Activated T-helper 1 cell treated with anti-CD3 and anti-CD28 coated beads, Interleukin-2, amount 50 U/mL, for 16 hours (primary cell): Measurements from ENCODE around the gene FKBP8.
"Not testable (repeated sequence)": the region's sequence is repeated elsewhere in the genome, so short reads cannot be mapped to it uniquely, and the experiment has no call there.

Experiments used
- DNase-seq, 2 donors: peaks; one replicate each; pipeline ENCODE4 v3.0.0-alpha.2; 2020; ENCODE audit warnings: low read depth in 1 of 2, low spot score in 1 of 2

FKBP8 gene

DNA sequence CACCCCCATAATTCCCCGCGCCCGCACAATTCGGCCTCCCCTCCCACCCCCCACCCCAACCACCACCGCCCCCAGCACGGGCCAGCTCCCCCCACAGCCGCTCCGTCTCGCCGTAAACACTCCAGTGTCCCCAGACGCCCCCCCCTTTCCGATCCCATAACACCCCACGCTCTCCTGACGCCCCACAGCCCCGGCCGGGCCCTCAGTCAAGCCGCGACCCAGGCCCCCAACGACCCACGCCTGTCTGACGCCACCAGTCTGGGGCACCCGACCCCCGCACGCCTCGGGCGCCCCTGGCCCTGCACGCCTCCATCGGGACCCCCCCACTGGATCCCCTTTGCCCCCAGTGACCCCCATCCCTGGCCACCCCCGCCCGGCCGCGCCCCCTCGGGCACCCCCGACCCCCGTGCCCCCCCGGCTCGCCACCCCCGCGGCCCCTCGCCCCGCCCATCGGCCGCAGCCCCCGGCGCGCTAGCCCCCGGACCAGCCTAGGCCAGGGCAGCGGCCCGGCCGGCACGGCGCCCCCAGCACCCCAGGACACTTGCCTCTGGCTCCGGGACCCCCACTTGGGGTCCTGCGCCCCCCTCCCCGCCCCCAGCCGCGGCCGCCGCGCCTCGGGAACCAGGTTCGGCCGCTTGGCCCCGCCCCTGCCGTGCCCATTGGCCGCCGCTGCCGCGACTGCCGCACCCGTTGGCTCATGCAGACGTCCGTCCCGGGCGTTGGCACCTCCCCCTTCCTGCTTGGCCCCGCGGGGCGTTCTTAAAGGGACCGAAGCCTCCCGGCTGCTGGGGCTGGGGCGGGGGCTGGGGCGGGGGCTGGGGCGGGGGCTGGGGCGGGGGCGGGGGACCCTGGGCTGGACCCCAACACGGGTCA, at the start of gene FKBP8:
Gene FKBP8 (minus strand): TSS at position 633 of the 873 bp plus-strand sequence. CDS start 1,603 bp downstream, outside the sequence.
- peak; percentile 90 to 91 for DNase-seq

- DNase-seq: not testable (repeated sequence)
These were observed 49.4 kb upstream of the FKBP8 start for GRCh38 chr19:18592732-18593131.

DNA sequence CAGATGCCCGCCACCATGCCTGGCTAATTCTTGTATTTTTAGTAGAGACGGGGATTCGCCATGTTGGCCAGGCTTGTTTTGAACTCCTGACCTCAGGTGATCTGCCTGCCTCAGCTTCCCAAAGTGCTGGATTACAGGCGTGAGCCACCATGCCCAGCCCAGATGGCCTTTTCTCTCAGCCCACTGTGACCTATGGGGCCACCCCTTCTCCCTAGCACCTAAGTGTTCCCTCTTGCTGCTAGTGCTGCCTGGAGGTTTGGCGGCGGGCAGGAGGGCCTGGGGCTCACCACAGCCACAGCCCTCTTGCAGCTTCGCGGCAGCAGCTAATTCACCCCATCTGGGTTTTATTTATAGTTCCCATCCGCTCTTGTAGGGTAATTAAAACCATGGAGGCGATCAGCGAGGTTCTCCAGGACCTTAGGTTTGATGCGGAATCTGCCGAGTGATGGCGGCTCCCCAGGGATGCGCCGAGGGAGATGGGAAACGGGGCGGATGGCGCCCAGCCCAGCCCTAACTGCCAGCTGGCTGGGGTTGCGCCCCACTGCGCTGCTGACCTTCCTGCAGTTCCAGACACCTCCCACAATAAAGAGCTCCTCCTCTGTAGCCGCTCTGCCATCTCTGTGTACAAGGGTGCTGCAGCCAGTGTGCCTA, 48.5 kb upstream of the FKBP8 start:
- no peak for DNase-seq

- DNase-seq: no peak
These were observed 47.2 kb upstream of the FKBP8 start for GRCh38 chr19:18590273-18591272.

DNA sequence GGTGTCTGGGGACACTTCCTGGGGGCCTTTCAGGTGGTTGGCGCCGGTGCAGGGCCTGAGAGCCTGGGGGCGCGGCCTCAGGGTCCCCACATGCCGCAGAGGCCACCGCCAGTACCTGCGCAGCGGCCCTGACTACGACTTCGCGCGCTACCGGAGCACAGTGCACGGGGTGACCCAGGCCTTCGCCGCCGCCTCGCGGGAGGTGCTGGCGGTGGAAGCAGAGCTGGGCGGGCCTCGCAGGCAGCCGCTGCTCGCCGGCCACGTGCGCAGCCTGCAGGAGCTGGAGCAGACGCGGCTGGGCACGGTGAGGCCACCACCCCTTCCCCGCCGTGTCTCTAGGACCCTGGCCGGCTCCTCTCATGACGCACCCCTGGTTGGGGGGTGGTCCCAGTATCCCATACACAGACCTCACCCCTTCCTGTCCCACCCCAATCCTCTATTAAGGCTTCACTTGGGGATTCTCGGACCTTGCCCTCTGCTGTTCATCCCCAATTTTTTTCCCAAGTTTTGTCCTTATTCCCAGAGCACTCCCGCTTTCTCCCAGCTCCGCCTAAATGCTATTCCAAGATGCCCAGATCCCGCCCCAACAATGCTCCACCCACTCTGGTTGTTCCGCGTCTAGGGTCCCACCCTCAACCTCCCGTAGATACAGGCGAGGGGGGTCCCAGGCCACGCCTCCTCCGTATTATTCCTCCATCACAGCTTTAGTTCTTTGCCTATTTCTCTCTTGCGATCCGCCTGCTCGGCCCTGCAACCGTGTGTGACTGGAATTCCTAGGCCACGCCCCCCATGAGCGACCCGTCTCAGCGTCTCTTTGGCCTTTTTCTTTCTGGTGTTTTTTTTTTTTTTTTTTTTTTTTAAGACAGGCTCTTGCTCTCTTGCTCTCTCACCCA, 46.3 kb upstream of the FKBP8 start:
- DNase-seq: peak; percentile 43 to 60

DNA sequence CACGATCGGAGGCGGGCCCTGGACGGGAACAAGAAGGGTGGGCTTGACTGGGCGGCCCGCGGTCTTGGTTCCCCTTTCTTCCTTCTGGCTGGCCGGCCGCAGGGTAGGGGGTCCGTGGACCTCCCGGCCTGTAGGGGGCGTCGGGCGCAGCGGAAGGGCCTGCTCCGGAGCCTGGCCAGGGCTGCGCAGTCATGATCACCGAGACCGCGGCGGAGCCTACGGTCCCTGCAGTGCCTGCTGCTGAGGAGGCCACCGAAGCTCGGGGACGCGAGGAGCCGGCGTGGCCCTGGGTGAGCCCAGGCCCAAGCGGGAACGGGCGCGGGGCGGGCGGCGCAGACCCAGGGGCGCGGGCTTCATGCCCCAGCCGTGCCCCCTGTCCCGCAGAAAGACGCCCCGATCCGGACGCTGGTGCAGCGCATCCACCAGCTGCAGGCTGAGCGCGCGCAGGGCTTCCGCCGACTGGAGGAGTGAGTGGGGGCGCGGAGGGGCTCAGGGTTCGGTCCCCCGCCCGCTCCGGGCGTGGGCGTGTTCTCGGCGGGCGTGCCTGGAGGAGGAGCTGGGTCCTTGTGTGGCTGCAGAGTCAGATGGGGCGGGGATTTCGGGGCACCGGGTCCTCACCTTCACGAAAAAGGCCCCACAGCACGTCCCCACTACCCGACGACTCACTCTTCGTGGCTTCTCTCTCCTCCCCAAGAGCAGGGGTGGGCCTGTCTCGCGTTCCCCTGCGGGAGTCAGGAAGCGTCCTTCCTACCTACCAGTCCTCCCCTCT, 45.4 kb upstream of the FKBP8 start, which contains the start of gene REX1BD:
Gene REX1BD (plus strand): TSS at position 188 of the 769 bp plus-strand sequence. CDS start 4 bp downstream, at position 192.
- DNase-seq: peak; percentile 74 to 79

DNA sequence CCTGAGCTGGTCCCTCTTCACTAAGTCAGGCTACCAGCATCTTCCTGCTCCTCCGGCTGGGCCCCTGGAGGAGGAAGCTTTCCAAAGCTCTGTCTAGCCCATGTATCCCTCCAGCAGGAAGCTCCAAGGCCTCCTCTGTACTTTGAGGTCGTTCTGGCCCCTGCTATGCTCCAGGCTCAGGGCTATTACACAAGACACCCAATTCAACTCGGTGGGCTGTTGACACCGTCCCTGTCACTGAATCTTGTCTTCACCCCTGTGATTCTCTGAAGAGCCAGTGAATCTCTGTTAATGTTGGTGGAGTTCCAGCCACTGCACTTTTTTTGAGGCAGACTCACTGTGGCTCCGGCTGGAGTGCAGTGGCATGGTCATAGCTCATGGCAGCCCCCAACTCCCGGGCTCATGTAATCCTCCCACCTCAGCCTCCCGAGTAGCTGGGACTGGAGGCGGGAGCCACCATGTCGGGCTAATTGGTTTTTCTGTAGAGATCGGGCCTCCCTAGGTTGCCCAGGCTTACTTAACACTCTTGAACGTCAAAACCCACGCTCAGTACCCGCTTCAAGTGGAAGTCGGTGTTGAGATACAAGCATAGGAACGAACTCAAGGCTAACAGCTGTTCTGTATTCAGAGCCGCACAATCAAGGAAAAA, 44.7 kb upstream of the FKBP8 start:
- DNase-seq: no peak

- DNase-seq: no peak
These were observed 44.2 kb upstream of the FKBP8 start for GRCh38 chr19:18587561-18587960.

DNA sequence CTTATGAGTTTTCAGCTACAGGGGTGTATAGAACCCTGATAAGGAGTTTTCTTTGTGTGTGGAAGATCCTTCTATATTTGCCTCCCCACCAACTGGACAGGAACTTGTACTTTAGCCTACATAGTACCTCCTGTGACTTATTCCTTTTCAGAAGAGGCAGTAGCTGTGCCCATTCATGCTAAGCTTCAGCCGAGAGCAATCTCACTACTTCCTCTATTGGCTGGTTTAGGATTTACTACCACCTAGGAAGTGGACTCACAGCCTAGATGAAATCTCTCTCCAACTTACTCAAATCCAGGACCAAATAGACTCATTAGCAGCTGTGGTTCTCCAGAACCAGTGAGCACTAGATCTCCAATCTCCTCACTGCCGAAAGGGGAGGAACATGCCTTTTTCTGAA, 42.9 kb upstream of the FKBP8 start:
- DNase-seq: no peak

DNA sequence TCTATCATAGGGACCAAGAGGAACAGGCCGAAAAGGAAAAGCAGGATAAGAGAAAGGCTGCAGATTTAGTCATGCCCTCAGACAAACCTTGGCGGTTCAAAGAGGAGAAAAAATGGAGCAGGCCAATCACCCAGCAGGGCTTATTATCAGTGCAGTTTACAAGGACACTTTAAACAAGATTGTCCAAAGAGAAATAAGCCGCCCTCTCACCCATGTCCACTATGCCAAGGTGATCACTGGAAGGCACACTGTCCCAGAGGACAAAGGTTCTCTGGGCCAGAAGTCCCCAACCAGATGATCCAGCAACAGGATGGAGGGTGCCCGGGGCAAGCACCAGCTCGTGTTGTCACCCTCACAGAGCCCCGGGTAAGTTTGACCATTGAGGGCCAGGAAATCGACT, 36.9 kb upstream of the FKBP8 start:
- DNase-seq: no peak

GRCh38 chr19:18577365-18577914, 34.1 kb upstream of the FKBP8 start:
- no peak for DNase-seq

DNA sequence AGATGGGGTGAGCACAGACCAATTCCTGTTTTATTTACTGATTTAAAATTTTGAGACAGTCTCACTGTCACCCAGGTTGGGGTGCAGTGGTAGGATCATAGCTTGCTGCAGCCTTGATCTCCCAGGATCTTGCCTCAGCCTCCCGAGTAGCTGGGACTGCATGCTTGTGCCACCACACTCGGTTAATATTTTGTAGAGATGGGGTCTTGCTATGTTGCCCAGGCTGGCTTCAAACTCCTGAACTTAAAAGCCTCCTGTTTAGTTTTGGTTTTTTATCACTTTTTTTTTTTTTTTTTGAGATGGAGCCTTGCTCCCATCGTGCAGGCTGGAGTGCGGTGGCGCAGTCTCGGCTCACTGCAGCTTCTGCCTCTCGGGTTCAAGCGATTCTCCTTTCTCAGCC, 33.0 kb upstream of the FKBP8 start:
- no peak for DNase-seq

GRCh38 chr19:18574691-18575291, 31.4 kb upstream of the FKBP8 start:
- no peak for DNase-seq

- peak; percentile 99 for DNase-seq
These were observed 28.4 kb upstream of the FKBP8 start, which contains the start of gene UBA52 for GRCh38 chr19:18571564-18572344. Gene UBA52 (plus strand): TSS chr19:18571857. CDS start chr19:18573301, 1,444 bp downstream.

DNA sequence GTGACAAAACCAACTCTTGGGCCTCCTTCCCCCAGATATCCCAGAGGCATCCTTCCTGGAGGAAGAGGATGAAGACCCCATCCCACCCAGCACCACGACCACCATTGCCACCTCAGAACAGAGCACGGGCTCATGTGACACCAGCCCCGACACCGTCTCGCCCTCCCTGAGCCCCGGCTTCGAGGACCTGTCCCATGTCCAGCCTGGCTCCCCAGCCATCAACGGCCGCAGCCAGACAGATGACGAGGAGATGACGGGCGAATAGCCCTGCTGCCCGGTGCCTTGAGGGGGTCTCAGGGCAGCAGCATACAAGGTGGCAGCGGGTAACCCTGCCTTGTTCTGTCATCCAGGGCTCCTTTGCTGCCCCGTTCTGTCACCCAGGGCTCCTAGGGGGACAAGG, 25.0 kb upstream of the FKBP8 start:
- no peak for DNase-seq

DNA sequence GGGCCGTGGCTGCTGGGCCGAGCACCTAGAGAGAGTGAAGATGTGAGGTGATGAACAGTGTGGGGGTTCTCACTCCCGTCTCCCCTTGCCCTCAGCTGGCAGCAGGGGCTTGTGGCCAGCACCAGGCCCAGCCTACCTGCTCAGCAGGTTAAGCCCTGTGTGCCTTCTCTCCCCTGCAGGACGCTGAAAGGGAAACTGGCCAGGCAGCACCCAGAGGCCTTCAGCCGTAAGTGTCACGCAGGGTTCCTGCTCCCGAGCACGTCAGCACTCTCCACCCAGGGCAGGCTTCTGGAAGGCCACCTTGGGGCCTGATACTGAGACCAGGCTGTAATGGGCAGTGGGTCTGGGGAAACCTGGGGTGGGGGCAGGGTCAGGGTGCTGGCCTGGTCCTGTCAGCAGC, 23.6 kb upstream of the FKBP8 start:
- DNase-seq: no peak

- no peak for DNase-seq
These were observed 18.7 kb upstream of the FKBP8 start for GRCh38 chr19:18562086-18562485.
